ENCODE results near the gene USP49.
"Not testable (repeated sequence)": the region's sequence is repeated elsewhere in the genome, so short reads cannot be mapped to it uniquely, and the experiment has no call there.

USP49 gene

DNA sequence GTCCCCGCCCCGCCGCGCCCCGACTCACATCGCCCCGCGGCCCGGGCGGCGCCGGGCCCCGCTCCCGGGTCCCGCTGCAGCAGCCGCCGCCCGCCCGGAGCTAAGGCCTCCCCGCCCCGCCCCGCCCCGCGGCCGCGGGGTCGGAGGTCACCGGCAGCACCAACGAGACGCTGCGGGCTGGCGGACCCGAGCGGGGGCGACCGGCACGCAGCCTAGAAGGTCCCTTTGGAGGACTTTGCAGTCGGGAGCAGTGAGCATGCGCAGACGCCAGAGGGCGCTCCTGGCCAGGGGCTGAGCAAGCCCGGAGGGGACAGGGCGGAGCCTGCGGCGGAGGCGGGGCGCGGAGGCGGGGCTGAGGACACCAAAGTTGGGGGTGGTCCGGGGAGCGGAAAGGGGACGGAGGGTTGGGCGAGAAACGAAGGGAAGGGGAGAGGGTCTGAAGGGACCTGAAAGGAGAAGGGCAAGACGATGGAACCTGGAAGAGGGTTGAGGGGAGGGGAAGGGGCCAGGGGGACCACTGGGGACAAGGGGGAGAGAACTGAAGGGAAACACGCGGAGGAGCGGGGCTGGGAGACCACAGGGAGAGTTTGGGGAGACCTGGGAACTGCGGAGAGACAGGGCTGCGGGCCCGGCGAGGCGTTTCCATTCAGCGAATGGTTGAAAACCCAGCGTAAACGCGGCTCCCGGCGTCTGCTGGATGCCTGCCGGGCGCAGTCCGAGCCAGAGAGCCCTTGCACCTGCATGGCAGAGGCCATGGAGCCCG is 115.2 kb downstream of the USP49 start, which contains the start of gene FRS3:
TSS of gene FRS3 (minus strand) at position 113 of the 763 bp plus-strand sequence. CDS start 2,913 bp downstream, outside the sequence.
- DNase-seq (ENCODE audit: low read depth in 2 of 2), result peak; percentile 75 to 77

DNA sequence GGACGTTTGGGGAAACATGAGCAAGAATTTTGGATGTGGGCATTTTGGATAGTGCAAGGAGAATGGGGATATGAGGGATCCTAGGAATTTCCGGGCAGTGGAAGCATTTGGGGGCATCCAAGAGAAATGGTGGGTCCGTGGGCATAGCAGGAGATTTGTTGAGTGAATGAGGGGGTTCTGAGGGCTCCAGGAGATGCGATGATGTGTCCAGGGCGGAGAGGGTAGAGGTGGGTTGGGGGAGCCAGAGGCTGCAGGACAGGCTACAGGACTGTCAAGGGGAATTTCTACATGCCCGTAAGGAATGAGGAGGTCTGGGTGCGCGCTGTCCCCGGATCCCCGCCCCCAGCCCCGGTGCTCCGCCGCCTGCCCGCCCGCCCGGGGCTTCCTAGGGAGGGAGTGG is 115.8 kb downstream of the USP49 start:
- DNase-seq (ENCODE audit: low read depth in 2 of 2), result no peak

DNA sequence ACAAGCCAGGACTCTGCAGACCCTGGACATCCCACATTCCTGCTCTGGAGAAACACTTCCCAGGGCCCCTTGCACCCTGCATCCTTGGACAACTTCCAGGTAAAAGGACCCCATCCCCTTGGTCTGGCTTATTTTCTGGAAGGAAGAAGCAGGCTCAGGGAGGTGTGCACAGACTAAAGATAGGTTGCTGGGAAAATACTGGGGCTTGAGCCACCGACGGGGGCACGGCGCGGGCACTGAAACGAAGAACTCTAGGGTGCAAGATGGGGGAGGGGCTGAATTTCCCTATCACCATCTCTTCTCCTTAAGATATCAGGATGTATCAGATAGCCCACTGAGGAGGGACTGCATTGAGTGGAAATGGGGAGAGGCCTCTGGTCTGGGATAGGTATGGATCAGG is 116.3 kb downstream of the USP49 start:
- no peak for DNase-seq (ENCODE audit: low read depth in 2 of 2)

DNA sequence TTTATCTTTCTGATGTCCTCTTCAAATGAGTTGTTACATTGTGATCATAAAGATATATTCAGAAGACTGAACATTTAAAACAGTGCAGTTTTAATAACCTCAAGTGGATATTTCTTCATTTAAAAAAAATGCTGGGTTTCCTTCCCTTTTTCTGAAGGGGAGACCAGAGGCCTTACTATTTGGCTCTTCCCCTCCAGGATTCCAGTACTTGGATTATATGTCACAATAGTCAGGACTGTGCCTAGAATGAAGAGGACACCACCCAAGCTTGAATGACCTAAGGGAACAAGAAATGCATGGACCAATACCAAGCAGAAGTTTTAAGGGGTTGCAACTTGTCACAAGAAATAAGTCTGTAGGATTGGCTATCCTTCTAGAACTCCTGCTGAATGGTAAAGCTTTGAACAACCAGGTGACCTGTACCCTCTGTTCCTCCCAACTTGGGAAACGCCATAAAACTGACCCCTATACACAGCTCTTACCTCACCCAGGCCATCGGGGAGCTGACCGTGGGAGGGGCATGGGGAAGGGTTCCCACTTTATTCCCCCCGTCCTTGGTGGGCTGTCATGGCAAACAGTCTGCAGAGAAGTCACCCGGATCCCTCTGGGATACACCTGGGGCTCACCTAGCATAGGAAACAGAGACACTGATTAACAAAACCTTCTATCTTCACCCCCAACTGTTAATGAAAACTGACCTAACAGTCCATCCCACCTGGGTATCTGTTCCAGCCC is 117.5 kb downstream of the USP49 start:
- DNase-seq (ENCODE audit: low read depth in 2 of 2), result no peak

DNA sequence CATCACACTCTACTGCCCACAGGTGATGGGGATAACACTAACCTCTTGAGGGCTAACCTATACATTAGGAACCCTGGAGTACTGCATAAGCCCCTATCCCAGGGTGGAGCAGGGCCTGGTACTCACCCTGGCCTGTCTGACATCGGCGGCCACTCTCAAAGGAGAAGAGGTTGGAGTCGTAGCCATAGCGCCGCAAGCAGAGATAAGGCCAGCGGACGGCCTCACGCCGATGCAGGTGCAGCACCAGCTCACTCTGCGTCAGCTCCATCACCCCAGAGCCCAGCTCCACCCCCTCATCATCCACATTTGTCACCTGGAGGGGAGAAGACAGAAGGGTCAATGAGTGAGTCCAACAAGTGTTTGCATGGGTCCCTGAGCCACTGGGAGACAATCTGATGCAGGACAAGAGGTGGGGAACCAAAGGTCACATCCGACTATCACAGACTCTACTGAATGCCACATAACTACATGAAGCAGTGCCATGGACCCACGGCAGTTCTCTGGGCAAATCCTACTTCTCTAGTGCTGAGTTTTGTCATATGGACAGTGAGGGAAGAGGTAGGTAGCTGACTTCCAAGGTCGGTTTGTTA is 119.8 kb downstream of the USP49 start:
- DNase-seq (ENCODE audit: low read depth in 2 of 2), result no peak

DNA sequence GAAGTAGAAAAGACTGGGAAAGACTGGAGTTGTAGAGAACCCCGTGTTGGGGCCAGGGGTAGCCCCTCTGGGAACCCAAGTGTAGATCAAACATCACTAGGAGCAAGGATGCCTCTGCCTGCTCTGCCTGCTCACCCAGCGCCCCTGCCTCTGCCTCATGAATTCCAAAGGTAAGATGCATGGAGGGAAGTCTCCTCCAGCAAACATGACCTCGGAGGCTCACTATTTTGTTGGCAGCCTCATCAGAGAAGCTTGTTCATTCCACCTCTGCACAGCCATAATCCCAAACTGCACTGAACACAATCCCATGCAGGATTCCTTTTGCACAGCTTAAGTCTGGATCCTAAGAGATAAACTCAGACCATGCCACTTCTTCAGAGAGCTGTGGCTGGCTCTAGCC is 120.3 kb downstream of the USP49 start:
- no peak for DNase-seq (ENCODE audit: low read depth in 2 of 2)

DNA sequence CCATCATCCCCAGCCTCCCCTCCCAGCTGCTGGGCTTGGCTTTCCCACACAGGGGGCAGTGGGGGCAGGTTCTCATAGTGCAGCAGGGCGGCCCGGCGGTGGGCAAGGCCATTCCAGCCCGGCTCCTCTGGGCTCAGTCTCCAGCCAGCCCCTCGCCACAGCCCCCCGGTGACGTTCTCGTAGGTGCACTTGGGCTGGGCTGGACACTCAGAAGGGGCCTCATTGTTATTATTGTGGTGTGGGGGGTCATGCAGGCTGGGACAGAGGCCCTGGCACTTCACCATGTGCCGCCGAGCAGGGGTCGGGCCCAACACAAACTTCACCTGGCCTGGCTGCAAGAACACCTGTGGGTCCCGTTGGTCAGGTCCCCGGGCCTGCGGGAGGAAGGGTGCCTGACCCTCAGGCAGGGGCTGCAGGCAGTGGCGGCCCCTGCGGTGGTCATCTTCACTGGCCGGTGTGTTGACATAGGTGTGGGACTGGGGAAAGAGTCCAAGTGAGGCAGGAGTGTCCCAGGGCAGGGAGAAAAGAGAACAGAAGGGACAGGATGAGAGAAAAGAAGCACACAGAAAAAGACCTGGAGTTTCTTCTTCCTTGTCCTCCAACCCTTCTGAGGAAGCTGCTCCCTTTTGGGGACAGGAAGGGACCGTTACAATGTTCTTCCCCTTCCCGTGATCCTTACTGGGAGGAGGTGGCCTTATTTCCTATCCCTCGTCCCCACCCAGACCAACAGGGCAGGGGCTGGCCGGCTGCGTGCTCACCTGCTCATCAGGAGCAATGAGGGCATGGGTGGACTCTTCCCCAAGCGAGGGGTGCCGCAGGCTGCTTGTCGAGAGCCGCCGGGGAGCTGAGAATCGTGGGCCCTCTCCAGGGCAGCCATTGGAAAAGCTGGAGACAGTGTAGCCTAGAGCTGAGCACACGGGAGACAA is 123.9 kb downstream of the USP49 start:
- DNase-seq (ENCODE audit: low read depth in 2 of 2), result no peak

DNA sequence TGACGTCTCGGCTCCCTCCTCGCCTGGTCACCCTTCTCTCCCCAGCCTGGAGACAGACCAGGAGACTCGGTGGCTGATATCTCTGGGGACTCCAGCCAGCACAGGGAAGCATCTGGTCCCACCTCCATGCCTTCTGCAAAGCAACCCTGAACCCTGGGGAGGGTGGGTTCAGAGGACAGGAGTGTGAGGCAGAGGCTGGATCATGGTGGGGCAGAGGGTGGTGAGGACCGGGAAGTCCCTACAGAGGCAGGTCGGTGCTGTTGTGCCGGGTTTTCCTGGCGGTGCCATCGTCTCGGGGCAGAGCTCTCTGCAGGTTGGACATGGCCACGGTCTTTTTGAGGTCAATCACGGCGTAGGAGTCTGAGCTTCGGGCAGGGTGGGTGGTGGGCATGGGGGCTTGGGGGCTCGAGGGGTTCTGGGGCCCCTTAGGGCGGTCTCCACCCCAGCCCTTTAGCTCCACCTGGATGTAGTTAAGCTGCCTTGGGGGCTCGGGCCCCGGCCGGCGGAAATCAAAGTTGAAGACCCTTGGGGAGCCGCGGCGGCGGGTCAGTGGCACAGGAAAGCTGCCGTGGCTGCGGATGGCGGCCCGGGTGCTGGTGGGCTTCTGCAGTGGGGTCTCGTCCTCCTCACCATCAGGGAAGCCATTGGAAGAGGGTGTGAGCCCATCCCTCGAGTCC is 124.7 kb downstream of the USP49 start:
- no peak for DNase-seq (ENCODE audit: low read depth in 2 of 2)

DNA sequence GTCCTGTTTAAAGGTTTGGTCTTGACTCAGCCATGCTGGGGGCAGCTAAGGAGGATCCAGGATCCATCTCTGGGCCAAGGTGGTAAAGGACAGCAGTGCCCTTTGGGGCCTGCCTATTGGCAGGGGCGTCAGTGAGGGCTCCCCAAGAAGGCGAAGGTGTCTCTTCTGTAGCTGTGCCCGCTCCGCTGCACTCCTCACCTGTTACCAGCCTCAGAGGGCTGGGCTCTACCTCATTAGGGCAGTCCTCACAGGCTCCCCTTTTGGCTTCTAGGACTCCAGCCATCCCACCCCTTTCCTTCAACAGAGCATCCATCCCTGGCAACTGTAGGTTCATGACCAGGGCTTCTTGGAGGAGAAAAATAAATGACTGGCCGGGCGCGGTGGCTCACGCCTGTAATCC is 125.8 kb downstream of the USP49 start:
- no peak for DNase-seq (ENCODE audit: low read depth in 2 of 2)

DNA sequence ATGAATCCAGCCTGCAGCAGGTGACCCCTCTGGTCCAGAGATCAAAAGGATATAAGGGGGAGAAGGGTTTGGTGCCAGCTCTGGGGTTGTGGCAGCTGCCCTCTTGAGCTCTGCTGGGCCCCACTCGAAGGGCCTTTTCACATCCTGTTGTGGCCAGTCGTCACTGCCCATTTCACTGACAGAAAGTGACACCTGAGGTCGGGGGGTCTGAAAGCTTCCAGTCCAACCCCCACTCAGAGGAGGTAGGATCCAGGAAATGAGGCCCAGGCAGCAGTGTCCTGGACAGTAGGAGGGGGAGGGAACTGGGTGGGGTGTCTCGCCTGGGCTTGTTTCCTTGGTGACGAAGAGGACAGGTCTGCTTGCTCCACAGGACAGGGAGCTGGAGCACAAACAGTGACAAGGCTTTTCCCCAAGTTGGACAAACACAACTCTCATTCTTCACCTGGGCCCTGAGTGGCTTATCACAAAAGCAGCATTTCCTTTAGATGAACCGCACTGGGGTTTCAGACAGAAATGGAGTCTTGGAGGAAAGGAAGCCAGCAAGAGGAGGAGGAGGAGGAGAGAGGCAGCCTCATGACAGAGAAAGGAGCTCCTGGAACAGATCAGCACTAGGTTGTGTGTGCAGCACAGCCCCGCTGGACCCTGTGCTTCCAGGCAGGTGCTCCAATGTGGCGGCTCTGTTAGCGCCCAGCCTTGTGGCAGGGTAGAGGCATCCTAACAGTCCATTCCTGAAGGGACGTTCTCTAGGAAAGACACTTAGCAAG is 126.4 kb downstream of the USP49 start:
- no peak for DNase-seq (ENCODE audit: low read depth in 2 of 2)

DNA sequence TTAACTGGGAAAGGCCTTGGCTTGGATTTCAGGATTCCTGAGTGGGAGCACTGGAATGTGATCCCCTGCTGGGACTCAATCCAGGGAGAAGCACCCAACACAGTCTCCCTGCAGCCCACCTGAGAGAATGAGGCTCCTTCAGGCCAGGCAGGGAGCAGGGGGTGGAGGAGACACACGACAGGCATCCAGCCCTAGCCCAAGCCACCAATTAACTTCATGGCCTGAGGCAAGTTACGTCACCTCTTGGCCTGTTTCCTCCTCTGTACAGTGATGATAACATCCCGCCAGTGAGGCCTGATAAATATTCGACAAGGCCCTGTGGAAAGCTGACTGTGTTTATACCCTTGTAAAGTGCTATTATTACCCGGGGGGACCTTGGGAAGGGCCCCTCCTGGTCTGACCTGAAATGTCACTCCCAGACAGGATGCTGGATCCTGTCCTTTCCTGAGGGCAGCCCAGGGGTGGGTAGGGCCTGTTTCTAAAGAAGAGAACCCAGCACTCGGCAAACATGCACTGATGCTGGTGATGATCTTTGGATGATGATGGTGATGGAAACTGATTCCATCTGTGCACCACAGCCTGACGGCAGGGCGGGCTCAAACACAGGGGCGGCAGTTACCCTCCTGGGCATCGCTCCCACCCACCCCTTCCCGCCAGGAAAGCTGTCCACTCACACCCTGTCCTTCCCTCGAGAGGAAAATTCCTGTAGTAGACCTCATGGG is 127.9 kb downstream of the USP49 start:
- no peak for DNase-seq (ENCODE audit: low read depth in 2 of 2)

DNA sequence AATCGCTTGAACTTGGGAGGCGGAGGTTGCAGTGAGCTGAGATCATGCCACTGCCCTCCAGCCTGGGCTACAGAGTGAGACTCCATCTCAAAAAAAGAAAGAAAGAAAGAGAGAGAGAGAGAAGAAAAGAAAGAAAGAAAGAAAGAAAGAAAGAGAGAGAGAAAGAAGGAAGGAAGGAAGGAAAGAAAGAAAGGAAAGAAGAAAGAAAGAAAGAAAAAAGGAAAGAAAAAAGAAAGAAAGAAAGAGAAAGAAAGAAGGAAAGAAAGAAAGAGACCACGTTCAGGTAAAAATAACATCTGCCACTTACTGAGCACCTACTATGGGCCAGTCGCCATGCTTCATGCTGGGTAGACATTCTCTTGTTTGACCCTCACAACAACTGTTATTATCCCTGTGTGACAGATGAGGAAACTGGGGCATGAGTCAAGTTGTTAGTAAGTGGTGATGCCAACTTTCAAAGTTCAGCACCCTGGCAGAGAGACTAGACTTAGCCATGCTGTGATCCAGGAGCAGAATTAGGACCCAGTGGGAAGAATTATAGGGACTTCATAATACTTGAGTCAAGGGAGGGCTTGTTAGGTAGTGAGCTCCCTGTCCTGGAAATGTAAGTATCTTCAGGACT is 129.0 kb downstream of the USP49 start:
- not testable (repeated sequence) for DNase-seq (ENCODE audit: low read depth in 2 of 2)

DNA sequence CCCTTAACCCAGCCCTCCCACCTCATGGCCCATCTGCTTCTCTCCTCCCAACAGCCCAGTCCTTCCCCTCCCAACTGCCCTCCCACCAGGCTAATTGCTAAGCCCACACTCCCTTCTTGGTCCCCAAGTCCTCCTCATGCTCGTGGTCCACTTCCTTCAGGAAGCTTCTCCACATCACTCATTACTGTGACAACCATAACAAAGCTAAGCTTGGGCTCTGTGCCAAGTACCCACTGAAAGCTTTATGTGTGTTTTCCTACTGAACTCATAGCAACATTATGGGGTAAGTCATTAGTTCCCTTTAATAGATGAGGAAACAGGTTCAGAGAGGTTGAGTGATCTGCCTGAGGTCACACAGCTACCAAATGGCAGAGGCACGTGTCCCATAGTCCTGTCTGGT is 131.7 kb downstream of the USP49 start:
- no peak for DNase-seq (ENCODE audit: low read depth in 2 of 2)

DNA sequence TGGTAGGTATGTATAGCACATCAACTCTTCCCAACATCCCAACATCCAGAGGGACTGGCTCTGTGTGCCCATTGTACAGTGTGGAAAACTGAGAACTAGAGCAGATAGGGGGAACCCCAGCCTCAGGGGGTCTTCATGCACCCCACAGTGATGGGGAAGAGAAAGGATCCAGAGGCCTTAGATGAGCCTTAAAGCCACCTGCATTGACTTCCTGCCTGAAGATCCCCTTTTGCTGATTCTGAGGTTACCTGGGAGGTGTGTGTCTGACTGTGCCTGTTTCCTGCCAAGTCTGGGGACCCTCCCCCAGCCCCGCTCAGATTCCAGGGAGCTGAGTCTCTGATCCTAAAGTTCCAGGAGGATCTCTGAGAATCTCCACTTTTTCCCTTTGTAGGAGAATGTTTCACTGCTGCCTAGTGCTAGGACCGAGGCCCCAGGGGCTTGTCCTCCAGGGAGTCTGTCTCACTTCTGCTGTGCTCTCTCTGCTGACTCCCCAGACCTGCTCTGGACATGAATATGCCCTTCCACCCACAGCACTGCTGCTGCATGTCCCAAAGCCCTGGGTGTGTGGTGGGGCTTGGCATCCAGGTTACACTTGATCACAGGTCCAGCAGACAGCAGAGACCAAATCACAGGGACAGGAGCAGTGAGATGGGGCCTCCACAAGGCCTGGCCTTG is 135.1 kb downstream of the USP49 start:
- no peak for DNase-seq (ENCODE audit: low read depth in 2 of 2)

DNA sequence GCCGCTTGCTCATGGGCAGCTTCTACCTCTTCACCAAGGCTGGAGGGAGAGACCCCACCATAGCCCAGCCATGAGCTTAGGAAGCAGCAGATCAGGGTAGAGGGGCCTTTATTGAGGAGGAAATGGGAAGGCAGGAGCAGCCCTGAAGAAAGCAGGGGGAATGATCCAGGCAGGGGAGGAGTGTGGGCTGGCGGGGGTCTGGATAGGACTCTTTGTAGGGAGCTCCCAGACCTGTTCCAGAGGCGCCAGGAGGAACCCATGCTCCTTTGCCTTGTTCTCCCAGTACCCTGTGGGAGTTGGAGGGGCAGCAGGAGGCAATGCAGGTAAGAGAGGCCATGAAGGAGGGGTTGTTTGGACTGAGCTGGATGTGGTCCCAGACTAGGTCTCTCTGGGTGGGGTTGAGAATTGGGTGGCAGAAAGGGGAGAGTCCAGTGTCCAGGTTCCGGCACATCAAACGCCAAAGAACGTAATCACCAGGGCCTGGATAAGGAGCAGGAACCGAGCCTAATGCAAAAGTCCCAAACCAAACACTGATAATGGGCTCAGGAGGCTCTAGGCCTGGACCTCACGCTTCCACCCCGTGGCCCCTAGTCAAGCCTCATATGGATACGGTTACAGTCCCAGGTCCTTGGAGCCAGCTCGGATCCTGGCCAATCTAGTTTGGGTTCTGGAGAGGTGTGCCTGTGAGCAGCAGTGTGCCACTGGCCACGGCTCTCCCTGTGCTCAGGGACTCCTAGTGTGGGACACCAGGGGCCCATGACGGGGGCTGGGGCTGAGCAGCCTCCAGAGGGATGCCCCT is 135.9 kb downstream of the USP49 start:
- no peak for DNase-seq (ENCODE audit: low read depth in 2 of 2)

DNA sequence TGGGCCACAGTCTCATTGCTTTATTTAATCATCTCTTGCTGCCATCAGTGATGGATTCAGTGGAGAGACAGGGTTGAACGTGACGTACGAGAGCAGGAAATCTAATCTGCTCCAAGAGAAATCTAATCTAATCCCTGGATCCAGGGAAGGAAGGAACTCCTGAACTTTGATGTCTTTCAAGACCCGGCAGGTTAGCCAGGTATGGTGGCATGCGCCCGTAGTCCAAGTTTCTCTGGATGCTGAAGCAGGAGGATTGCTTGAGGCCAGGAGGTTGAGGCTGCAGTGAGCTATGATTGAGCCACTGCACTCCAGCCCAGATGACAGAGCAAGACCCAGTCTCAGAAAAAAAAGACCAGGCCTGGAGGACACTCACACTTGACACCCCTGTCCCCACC is 136.5 kb downstream of the USP49 start:
- DNase-seq (ENCODE audit: low read depth in 2 of 2), result no peak

DNA sequence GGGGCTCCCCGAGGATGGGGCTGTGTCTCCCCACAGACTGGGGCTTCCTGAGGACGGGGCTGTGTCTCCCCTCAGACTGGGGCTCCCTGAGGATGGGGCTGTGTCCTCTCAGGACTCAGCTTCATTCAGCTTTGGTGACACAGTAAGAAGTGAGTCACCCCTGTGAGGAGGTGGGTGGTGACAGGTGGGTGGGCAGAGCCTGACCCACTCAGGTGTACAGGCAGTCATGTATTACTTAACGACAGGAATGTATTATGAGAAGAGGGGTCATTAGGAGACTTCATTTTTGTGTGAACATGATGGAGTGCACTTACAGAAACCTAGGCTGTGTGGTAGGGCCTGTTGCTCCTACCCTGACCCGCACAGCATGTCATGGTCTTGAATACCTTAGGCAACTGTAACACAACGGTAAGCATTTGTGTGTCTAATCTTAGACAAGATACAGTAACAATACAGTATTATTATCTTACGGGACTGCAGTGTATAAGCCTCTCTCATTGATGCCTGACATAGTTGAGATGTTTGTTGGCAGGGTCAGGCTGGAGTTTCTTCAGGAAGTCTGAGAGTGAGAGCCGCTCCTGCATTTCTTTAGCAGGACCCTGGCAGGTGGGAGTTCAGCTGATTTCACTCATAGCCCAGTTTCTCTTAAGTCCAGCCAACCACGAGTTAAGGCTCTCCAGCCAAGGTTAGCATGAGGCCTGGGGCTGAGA is 137.1 kb downstream of the USP49 start:
- no peak for DNase-seq (ENCODE audit: low read depth in 2 of 2)
